GM21619 (cell line): Measurements from ENCODE around the gene BMPR1B.
"Not testable (repeated sequence)": the region's sequence is repeated elsewhere in the genome, so short reads cannot be mapped to it uniquely, and the experiment has no call there.

Experiments
- ATAC-seq: cut with Tn5 transposase; IDR thresholded peaks from one replicate; pipeline ENCODE4 v1.9.1; 2021; ENCODE audit not compliant: unreplicated experiment

The BMPR1B gene

GRCh38 chr4:95020521-95020920 lies 262.8 kb downstream of the BMPR1B start:
- ATAC-seq: no peak

GRCh38 chr4:95021099-95021498 lies 263.3 kb downstream of the BMPR1B start:
- no peak for ATAC-seq

GRCh38 chr4:95023110-95023509 lies 265.4 kb downstream of the BMPR1B start:
- ATAC-seq: no peak

GRCh38 chr4:95027905-95028618 lies 270.3 kb downstream of the BMPR1B start:
- ATAC-seq: no peak

GRCh38 chr4:95038791-95039190 lies 281.0 kb downstream of the BMPR1B start:
- ATAC-seq: no peak

- no peak for ATAC-seq
These were observed 286.6 kb downstream of the BMPR1B start for GRCh38 chr4:95044324-95044837.

- ATAC-seq: no peak
These were observed 287.7 kb downstream of the BMPR1B start for GRCh38 chr4:95045429-95045828.

GRCh38 chr4:95048296-95048695 lies 290.5 kb downstream of the BMPR1B start:
- no peak for ATAC-seq

GRCh38 chr4:95049551-95050233 lies 291.9 kb downstream of the BMPR1B start:
- no peak for ATAC-seq

GRCh38 chr4:95050980-95051701 lies 293.4 kb downstream of the BMPR1B start:
- ATAC-seq: no peak

- no peak for ATAC-seq
These were observed 293.9 kb downstream of the BMPR1B start for GRCh38 chr4:95051702-95052020.

- no peak for ATAC-seq
These were observed 301.2 kb downstream of the BMPR1B start for GRCh38 chr4:95058991-95059390.

- ATAC-seq: no peak
These were observed 301.9 kb downstream of the BMPR1B start for GRCh38 chr4:95059663-95060062.

GRCh38 chr4:95061220-95061619 lies 303.5 kb downstream of the BMPR1B start:
- no peak for ATAC-seq

- ATAC-seq: not testable (repeated sequence)
These were observed 304.0 kb downstream of the BMPR1B start for GRCh38 chr4:95061801-95062200.

GRCh38 chr4:95066050-95066449 lies 308.3 kb downstream of the BMPR1B start:
- ATAC-seq: no peak

GRCh38 chr4:95068401-95068800 lies 310.6 kb downstream of the BMPR1B start:
- ATAC-seq: no peak

GRCh38 chr4:95068818-95069478 lies 311.2 kb downstream of the BMPR1B start:
- no peak for ATAC-seq

GRCh38 chr4:95071851-95072250 lies 314.1 kb downstream of the BMPR1B start:
- ATAC-seq: no peak

- no peak for ATAC-seq
These were observed 315.9 kb downstream of the BMPR1B start for GRCh38 chr4:95073646-95074045.

- ATAC-seq: no peak
These were observed 320.1 kb downstream of the BMPR1B start for GRCh38 chr4:95077864-95078263.
